ENCODE measurements around the gene ABCC11.

The ABCC11 gene

GRCh38 chr16:48218473-48218872 lies 28.9 kb downstream of the ABCC11 start:
- TF ChIP-seq CTCF (IDR thresholded peaks at IDR 0.05; ENCODE audit: low read depth, low read length): no peak
- DNase-seq (ENCODE audit: extremely low read depth, low read depth): no peak

- DNase-seq (ENCODE audit: extremely low read depth, low read depth): no peak
- no peak for TF ChIP-seq CTCF (IDR thresholded peaks at IDR 0.05; ENCODE audit: low read depth, low read length)
Observed at GRCh38 chr16:48217708-48218107, 29.6 kb downstream of the ABCC11 start.

GRCh38 chr16:48215738-48216137 lies 31.6 kb downstream of the ABCC11 start:
- no peak for TF ChIP-seq CTCF (IDR thresholded peaks at IDR 0.05; ENCODE audit: low read depth, low read length)
- no peak for DNase-seq (ENCODE audit: extremely low read depth, low read depth)

GRCh38 chr16:48212033-48212432 lies 35.3 kb downstream of the ABCC11 start:
- no peak for DNase-seq (ENCODE audit: extremely low read depth, low read depth)
- TF ChIP-seq CTCF (IDR thresholded peaks at IDR 0.05; ENCODE audit: low read depth, low read length): no peak

DNA sequence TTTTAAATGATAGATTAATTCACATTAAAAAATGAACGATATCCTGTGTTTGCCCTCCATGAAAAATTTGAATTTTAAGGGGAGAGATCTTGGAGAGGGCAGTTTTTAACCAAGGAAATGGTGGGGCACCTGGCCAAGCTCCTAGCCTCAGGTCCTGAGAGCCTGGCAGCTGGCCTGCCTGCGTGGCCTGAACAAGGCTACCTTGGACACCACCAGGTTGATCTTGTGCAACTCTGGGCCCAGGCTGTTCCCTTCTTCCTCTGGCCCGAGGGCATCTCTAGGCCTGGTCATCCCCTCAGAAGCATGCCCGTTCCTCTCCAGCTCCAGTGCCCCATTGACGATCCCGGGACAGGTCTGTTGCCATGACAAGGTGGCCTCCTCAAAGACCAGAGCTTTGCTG lies 36.6 kb downstream of the ABCC11 start:
- DNase-seq (ENCODE audit: extremely low read depth, low read depth): no peak

DNA sequence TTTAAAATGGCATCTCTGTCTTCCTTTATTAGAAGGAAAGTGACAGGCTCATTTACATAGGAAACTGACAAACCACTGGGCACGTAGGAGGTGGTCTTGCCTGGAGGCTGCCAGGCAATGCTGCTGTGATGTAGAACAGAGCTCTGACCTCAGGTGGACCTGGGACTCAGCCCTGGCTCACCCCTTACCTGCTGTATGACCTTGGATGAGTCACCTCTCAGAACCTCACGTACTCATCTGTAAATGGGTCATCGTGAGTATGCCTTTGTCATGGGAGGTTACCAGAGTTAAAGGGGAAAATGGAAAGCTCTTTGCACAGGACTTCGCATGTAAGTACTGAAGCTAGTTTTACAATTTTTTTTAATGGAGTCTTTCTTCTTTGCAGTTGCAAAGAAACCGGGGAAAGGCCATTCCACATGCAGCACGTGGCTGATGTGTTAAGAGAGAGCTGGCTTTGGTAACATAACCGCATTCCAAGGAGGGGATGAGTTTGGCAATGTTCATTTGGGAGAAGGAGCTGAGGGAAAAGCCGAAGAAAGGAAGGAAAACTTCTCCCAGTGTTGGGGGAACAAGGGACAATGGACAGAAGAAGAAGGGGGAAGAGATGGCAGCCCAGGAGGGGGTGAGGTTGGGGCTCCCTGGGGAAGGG lies 40.6 kb downstream of the ABCC11 start:
- TF ChIP-seq CTCF (IDR thresholded peaks at IDR 0.05; ENCODE audit: low read depth, low read length): no peak
- no peak for DNase-seq (ENCODE audit: extremely low read depth, low read depth)

More for the DNA sequence above, 36.6 kb downstream of the ABCC11 start:
- no peak for TF ChIP-seq CTCF (IDR thresholded peaks at IDR 0.05; ENCODE audit: low read depth, low read length)

GRCh38 chr16:48204825-48205151 lies 42.6 kb downstream of the ABCC11 start:
- no peak for DNase-seq (ENCODE audit: extremely low read depth, low read depth)
- no peak for TF ChIP-seq CTCF (IDR thresholded peaks at IDR 0.05; ENCODE audit: low read depth, low read length)

All from AG09319 (cell line).